PFSK-1 (cell line): ENCODE data around the gene SPAG9.

Experiments used
- FOXP2 ChIP-seq: optimal IDR thresholded peaks from 2 replicates; pipeline ENCODE3; 2011; ENCODE audit warnings: borderline replicate concordance, control low read depth, inconsistent platforms; ENCODE audit not compliant: insufficient read depth; ENCODE audit errors: extremely low read length, extremely low read depth
- POLR2AphosphoS5 ChIP-seq: IDR thresholded peaks from 2 replicates; pipeline ENCODE4 v1.6.1; 2012; ENCODE audit warnings: low read depth, mild to moderate bottlenecking, control low read depth, low read length, moderate library complexity
- REST ChIP-seq, 2 experiments: IDR thresholded peaks; 2 replicates each; pipeline versions ENCODE4 v1.6.1 to v1.8.0; 2011 to 2012; ENCODE audit warnings: low read depth in 2 of 2, low read length in 2 of 2, control low read depth in 1 of 2, inconsistent platforms in 1 of 2, mild to moderate bottlenecking in 1 of 2, moderate library complexity in 1 of 2; ENCODE audit not compliant: insufficient read depth in 1 of 2
- SIN3A ChIP-seq: IDR thresholded peaks from 2 replicates; pipeline ENCODE4 v1.6.1; 2012; ENCODE audit warnings: mild to moderate bottlenecking, low read length, moderate library complexity, borderline replicate concordance; ENCODE audit not compliant: insufficient read depth
- TAF1 ChIP-seq: IDR thresholded peaks from 2 replicates; pipeline ENCODE4 v1.6.1; 2012; ENCODE audit warnings: low read length, control low read depth, borderline replicate concordance; ENCODE audit not compliant: insufficient read depth

Gene SPAG9

GRCh38 chr17:50922107-50922506 lies 198.6 kb downstream of the SPAG9 start:
- no peak for TF ChIP-seq FOXP2
- no peak for TF ChIP-seq TAF1
- TF ChIP-seq POLR2AphosphoS5 = no peak
- no peak for TF ChIP-seq SIN3A
- TF ChIP-seq REST (IDR thresholded peaks at IDR 0.05; ENCODE audit: insufficient read depth in 1 of 2, low read depth in 2 of 2, low read length in 2 of 2) = no peak

GRCh38 chr17:50920891-50921586 lies 199.6 kb downstream of the SPAG9 start:
- TF ChIP-seq POLR2AphosphoS5 (no peak), REST (IDR thresholded peaks at IDR 0.05; ENCODE audit: insufficient read depth in 1 of 2, low read depth in 2 of 2, low read length in 2 of 2) (no peak), FOXP2 (no peak), SIN3A (no peak), TAF1 (no peak)

- no peak for TF ChIP-seq REST (IDR thresholded peaks at IDR 0.05; ENCODE audit: insufficient read depth in 1 of 2, low read depth in 2 of 2, low read length in 2 of 2)
- TF ChIP-seq FOXP2 = no peak
- no peak for TF ChIP-seq TAF1
- no peak for TF ChIP-seq SIN3A
- no peak for TF ChIP-seq POLR2AphosphoS5
Observed at GRCh38 chr17:50920041-50920410, 200.6 kb downstream of the SPAG9 start.

- TF ChIP-seq POLR2AphosphoS5 (no peak), TAF1 (no peak), FOXP2 (no peak), REST (IDR thresholded peaks at IDR 0.05; ENCODE audit: insufficient read depth in 1 of 2, low read depth in 2 of 2, low read length in 2 of 2) (no peak), SIN3A (no peak)
Observed at GRCh38 chr17:50919321-50920040, 201.2 kb downstream of the SPAG9 start.
